ENCODE measurements around the gene SLC25A41. TPM values are rescaled to one million over a fixed set of nuclear protein-coding genes. Genes with fewer than 3 reads are reported as not detected.

The SLC25A41 gene
- total and polyA plus RNA-seq, 11 donors: 0.17 to 1.4 (median 0.50) TPM; not detected in 2

GRCh38 chr19:6417713-6418561 is 15.6 kb downstream of the SLC25A41 start:
- Histone ChIP-seq H3K27ac (no peak overlapping the region), H3K4me1 (peaks cover 0 to 25% (median 10%) of the 10 kb centered on the region in 12 donors), H3K4me3 (no peak overlapping the region), H3K9me3 (no peaks in the 10 kb centered on the region), H3K27me3 (no peaks in the 10 kb centered on the region), H3K36me3 (peaks cover 0 to 90% (median 81%) of the 10 kb centered on the region in 9 donors)
- DNase-seq (no peak), ATAC-seq (peak in 3 of 4 donors; percentile 51 to 69 (median 54))
- no peak for TF ChIP-seq POLR2A (IDR thresholded peaks at IDR 0.05)
- peak in 10 of 12 donors; percentile 14 to 60 (median 32) for TF ChIP-seq CTCF (IDR thresholded peaks at IDR 0.05)
- intact Hi-C loops (cut with DNase I): loop anchor here in 1 of 10 donors (10.0 kb wide), 1 partner anchor 213 kb away; no protein-coding TSS in a partner anchor
- 67 to 75% (median 73%) methylated on average over 26 to 33 of the region's 33 CpGs for WGBS, 4 donors

GRCh38 chr19:6416658-6417405 is 16.7 kb downstream of the SLC25A41 start:
- WGBS, 4 donors: 92 to 94% (median 93%) methylated on average over 22 to 29 of the region's 29 CpGs
- peaks cover 0 to 84% (median 80%) of the 10 kb centered on the region in 9 donors for H3K36me3 ChIP-seq
- ATAC-seq (no peak), DNase-seq (no peak)
- TF ChIP-seq POLR2A (IDR thresholded peaks at IDR 0.05): no peak
- TF ChIP-seq CTCF (IDR thresholded peaks at IDR 0.05): no peak
- H3K27ac ChIP-seq: no peak overlapping the region
- no peaks in the 10 kb centered on the region for H3K27me3 ChIP-seq
- H3K4me1 ChIP-seq: peaks cover 0 to 19% (median 2%) of the 10 kb centered on the region in 12 donors
- no peak overlapping the region for H3K4me3 ChIP-seq
- intact Hi-C loops (cut with DNase I): loop anchor here in 1 of 10 donors (10.0 kb wide), 1 partner anchor 212 kb away; no protein-coding TSS in a partner anchor
- no peaks in the 10 kb centered on the region for H3K9me3 ChIP-seq

- Histone ChIP-seq H3K4me3 (no peak overlapping the region), H3K36me3 (peaks cover 0 to 74% (median 72%) of the 10 kb centered on the region in 9 donors), H3K27me3 (no peaks in the 10 kb centered on the region), H3K4me1 (peaks cover 0 to 12% (median 2%) of the 10 kb centered on the region in 12 donors), H3K27ac (no peak overlapping the region), H3K9me3 (no peaks in the 10 kb centered on the region)
- ATAC-seq (no peak), DNase-seq (no peak)
- intact Hi-C loops (cut with DNase I): loop anchor here in 1 of 10 donors (10.0 kb wide), 1 partner anchor 211 kb away; no protein-coding TSS in a partner anchor
- TF ChIP-seq CTCF (IDR thresholded peaks at IDR 0.05) (no peak), POLR2A (IDR thresholded peaks at IDR 0.05) (no peak)
- WGBS, 4 donors: 93 to 96% (median 93%) methylated on average over 18 to 32 of the region's 32 CpGs
Measured at GRCh38 chr19:6415591-6416190, 17.9 kb downstream of the SLC25A41 start.
